HepG2 (cell line): Measurements from ENCODE around the gene CERS4. TPM values are rescaled to one million over a fixed set of nuclear protein-coding genes. Genes with fewer than 3 reads are reported as not detected.

ENCODE experiments used
- CENPT ChIP-seq: sonication (generic); formaldehyde crosslinking; IDR thresholded peaks from 2 replicates; pipeline ENCODE4 v1.8.0; 2022; ENCODE audit warnings: low read depth, mild to moderate bottlenecking, moderate library complexity, missing genetic modification reagents
- FIP1L1 ChIP-seq: fragments of 200-400 bp; formaldehyde crosslinking; IDR thresholded peaks from 2 replicates; pipeline ENCODE4 v1.6.1; 2018; ENCODE audit warnings: low read depth, mild to moderate bottlenecking, low read length, moderate library complexity, borderline replicate concordance; ENCODE audit not compliant: insufficient read depth
- KDM6A ChIP-seq: IDR thresholded peaks from 2 replicates; pipeline ENCODE4 v1.6.1; 2016; ENCODE audit warnings: low read depth
- LRRFIP1 ChIP-seq: sonication (generic); formaldehyde crosslinking; conservative IDR thresholded peaks from 2 replicates; pipeline ENCODE4 v1.4.0; 2020; ENCODE audit warnings: missing genetic modification reagents
- MATR3 ChIP-seq: sonication (generic); formaldehyde crosslinking; IDR thresholded peaks from 2 replicates; pipeline ENCODE4 v1.4.0; 2020; ENCODE audit warnings: missing genetic modification reagents
- RERE ChIP-seq: IDR thresholded peaks from 2 replicates; pipeline ENCODE4 v1.6.1; 2016; ENCODE audit warnings: low read depth, missing genetic modification reagents, missing compliant biosample characterization
- SETDB1 ChIP-seq: sonication (generic); formaldehyde crosslinking; IDR thresholded peaks from 2 replicates; pipeline ENCODE4 v1.5.1; 2020; ENCODE audit warnings: missing genetic modification reagents, mild to moderate bottlenecking, borderline replicate concordance
- ZBTB2 ChIP-seq: sonication (generic); formaldehyde crosslinking; IDR thresholded peaks from 2 replicates; pipeline ENCODE4 v1.8.0; 2022; ENCODE audit warnings: low read depth, missing genetic modification reagents
- ZFP36 ChIP-seq: fragments of 150-350 bp; IDR thresholded peaks from 2 replicates; pipeline ENCODE4 v1.6.1; 2018; ENCODE audit warnings: borderline replicate concordance, low read length, low read depth; ENCODE audit not compliant: partially characterized antibody
- ZMYM4 ChIP-seq: sonication (generic); formaldehyde crosslinking; IDR thresholded peaks from 2 replicates; pipeline ENCODE4 v1.8.1; 2023; ENCODE audit warnings: mild to moderate bottlenecking, missing genetic modification reagents
- ZNF282 ChIP-seq: fragments of 450-650 bp; IDR thresholded peaks from 2 replicates; pipeline ENCODE4 v1.6.1; 2018; ENCODE audit not compliant: partially characterized antibody
- ZNF326 ChIP-seq: sonication (generic); formaldehyde crosslinking; IDR thresholded peaks from 2 replicates; pipeline ENCODE4 v1.4.0; 2020; ENCODE audit warnings: missing genetic modification reagents, borderline replicate concordance
- ZNF546 ChIP-seq: sonication (generic); formaldehyde crosslinking; conservative IDR thresholded peaks from 2 replicates; pipeline ENCODE4 v1.8.1; 2023; ENCODE audit warnings: mild to moderate bottlenecking, missing genetic modification reagents
- polyA plus RNA-seq, 8 experiments: library from polyadenylated mRNA; depleted of rRNA in 3 of 8; stranded (reverse) in 7 of 8; unstranded in 1 of 8; fragments of >200 nt; fragmentation: Illumina TruSeq in 4 of 8; extraction: Trizol in 4 of 8; gene quantifications; 2 replicates each; pipeline versions ENCODE4 v1.2.1 to v1.2.3, GENCODE V29; 2011 to 2016; ENCODE audit warnings: low read depth in 4 of 8, missing spikeins in 1 of 8, mixed read lengths in 1 of 8; ENCODE audit not compliant: insufficient read depth in 1 of 8
- total RNA-seq, 5 experiments: library from RNA; depleted of rRNA; stranded (reverse); fragments of >200 nt; fragmentation: Illumina TruSeq; extraction: Trizol; gene quantifications; 2 replicates each; pipeline ENCODE4 v1.2.3, GENCODE V29; 2016; ENCODE audit warnings: low read depth in 1 of 5
- TF ChIP-seq, protein P1 (sequence below): sonication (generic); formaldehyde crosslinking; IDR thresholded peaks from 2 replicates; pipeline ENCODE4 v1.4.0; 2020; ENCODE audit warnings: missing genetic modification reagents

CERS4 gene
- total and polyA plus RNA-seq, 2 of the 13 experiments (the other 11 are each of a cell fraction or from before 2014, with no cell fraction given), result 74.7 to 83.5 TPM

GRCh38 chr19:8307965-8308866 is 99.0 kb downstream of the CERS4 start, which contains the start of gene CD320 (continued):
- TF ChIP-seq ZNF546 (CRISPR knock-in tag) (peak; percentile 98), CENPT (CRISPR knock-in tag) (peak; percentile 89; the same call in 1 of the 2 replicates), ZBTB2 (CRISPR knock-in tag) (peak; percentile 65; the same call in 1 of the 2 replicates), LRRFIP1 (CRISPR knock-in tag) (no peak), ZMYM4 (CRISPR knock-in tag) (peak; percentile 68), ZNF326 (no peak; the same call in 1 of the 2 replicates), KDM6A (CRISPR knock-in tag) (no peak), RERE (CRISPR knock-in tag) (no peak), ZFP36 (no peak), MATR3 (CRISPR knock-in tag) (no peak), SETDB1 (CRISPR knock-in tag) (no peak), ZNF282 (no peak), FIP1L1 (peak; percentile 81; the same call in 1 of the 2 replicates)
- TF ChIP-seq, protein P1, sequence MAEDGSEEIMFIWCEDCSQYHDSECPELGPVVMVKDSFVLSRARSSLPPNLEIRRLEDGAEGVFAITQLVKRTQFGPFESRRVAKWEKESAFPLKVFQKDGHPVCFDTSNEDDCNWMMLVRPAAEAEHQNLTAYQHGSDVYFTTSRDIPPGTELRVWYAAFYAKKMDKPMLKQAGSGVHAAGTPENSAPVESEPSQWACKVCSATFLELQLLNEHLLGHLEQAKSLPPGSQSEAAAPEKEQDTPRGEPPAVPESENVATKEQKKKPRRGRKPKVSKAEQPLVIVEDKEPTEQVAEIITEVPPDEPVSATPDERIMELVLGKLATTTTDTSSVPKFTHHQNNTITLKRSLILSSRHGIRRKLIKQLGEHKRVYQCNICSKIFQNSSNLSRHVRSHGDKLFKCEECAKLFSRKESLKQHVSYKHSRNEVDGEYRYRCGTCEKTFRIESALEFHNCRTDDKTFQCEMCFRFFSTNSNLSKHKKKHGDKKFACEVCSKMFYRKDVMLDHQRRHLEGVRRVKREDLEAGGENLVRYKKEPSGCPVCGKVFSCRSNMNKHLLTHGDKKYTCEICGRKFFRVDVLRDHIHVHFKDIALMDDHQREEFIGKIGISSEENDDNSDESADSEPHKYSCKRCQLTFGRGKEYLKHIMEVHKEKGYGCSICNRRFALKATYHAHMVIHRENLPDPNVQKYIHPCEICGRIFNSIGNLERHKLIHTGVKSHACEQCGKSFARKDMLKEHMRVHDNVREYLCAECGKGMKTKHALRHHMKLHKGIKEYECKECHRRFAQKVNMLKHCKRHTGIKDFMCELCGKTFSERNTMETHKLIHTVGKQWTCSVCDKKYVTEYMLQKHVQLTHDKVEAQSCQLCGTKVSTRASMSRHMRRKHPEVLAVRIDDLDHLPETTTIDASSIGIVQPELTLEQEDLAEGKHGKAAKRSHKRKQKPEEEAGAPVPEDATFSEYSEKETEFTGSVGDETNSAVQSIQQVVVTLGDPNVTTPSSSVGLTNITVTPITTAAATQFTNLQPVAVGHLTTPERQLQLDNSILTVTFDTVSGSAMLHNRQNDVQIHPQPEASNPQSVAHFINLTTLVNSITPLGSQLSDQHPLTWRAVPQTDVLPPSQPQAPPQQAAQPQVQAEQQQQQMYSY (CRISPR knock-in tag), result peak; percentile 69; the same call in 1 of the 2 replicates
